TTC549 (cell line): ENCODE results near the gene NHERF1.

Experiments used
- FAIRE-seq: peaks from 2 replicates; lab custom pipeline; 2012; peaks lifted over from hg19 to GRCh38; lab: Jason Lieb, UNC

Gene NHERF1

GRCh38 chr17:74732042-74732867, 16.2 kb upstream of the NHERF1 start:
- no peak for FAIRE-seq

GRCh38 chr17:74733365-74734122, 14.9 kb upstream of the NHERF1 start:
- FAIRE-seq, result no peak

DNA sequence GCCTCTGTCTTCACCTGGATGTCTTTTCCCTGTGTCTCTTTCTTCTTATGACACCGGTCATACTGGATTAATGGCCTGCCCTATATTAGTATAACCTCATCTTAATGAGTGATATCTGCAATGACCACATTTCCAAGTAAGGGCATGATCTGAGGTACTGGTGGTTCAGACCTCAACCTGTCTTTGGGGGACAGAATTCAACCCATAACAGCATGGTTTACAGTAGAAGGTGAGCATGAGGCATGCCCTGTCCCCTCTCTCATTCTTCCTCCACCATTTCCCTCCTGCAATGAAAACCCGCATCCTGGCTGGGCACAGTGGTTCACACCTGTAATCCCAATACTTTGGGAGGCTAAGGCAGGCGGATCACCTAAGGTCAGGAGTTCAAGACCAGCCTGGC, 14.2 kb upstream of the NHERF1 start:
- FAIRE-seq, result no peak

- FAIRE-seq, result no peak
Observed at GRCh38 chr17:74736513-74737298, 11.7 kb upstream of the NHERF1 start, which contains the start of gene RAB37. TSS of gene RAB37 (plus strand) at chr17:74737256. CDS start at chr17:74737273, 17 bp downstream.

GRCh38 chr17:74737299-74738050, 11.0 kb upstream of the NHERF1 start:
- no peak for FAIRE-seq

DNA sequence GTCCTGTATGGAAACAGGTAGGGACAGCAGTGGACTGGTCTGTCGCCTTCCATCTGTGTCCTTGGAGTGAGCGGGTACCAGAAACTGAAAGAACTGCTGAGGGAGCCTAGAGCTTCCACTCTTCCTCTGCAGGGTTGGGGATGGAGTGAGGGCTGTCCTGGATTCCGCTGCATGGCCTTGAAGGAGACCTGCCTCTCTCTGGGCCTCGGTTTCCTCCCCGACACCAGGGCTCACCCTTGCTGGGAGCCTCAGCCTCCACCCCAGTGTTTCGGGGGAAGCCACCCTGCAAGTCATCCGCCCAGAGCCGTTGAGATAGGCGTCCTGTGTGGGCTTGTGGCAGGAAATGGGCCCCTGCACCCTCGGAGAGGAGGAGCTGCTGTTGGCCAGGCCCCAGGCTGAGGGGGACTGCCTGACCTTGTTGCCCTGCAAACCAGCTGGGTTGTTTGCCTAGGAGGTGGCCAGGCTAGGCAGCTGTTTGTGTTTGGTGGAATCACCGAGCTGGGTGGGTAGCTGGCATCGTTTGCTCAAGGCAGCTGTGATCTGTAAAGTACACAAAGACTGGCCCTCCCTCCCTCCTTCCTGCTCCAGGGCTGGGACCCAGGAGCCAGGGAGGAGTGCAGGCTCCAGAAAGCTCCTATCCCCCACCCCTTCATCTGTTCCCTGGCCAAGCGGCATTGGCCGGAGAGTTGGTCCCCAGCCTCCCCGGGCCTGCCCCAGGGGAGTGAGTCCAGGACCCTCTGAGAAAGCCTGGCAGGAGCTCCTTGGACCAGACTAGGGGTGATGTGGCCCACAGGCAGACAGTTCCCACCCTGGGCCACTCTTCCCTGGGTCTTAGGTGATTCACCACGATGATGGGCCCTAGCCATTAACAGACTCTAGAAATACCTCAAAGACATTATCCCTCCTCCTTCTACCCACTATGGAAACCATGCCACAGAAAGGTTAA, 10.1 kb upstream of the NHERF1 start:
- no peak for FAIRE-seq

DNA sequence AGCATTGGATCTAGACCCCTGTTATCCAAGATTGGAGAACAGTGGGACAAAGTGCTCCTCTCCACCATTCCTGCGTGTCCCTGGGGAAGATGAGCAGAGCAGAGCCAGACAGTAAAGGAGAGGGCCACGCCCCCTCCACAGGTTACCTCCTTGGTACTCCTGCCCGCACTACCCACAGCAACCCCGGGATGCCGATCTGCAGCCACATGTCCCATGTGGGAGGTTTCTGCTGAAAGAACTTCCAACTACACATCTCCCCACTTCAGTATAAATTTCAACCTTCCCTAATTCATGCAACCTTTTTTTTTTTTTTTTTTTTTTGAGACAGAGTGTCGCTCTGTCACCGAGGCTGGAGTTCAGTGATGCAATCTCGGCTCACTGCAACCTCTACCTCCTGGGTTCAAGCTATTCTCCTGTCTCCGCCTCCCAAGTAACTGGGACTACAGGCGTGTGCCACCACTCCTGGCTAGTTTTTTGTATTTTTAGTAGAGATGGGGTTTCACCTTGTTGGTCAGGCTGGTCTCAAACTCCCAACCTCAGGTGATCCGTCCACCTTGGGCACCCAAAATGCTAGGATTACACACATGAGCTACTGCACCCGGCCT, 9.1 kb upstream of the NHERF1 start:
- no peak for FAIRE-seq

- FAIRE-seq, result no peak
Observed at GRCh38 chr17:74740173-74740572, 8.3 kb upstream of the NHERF1 start.

GRCh38 chr17:74740641-74741387, 7.6 kb upstream of the NHERF1 start:
- no peak for FAIRE-seq

GRCh38 chr17:74742153-74742515, 6.3 kb upstream of the NHERF1 start:
- FAIRE-seq, result no peak

DNA sequence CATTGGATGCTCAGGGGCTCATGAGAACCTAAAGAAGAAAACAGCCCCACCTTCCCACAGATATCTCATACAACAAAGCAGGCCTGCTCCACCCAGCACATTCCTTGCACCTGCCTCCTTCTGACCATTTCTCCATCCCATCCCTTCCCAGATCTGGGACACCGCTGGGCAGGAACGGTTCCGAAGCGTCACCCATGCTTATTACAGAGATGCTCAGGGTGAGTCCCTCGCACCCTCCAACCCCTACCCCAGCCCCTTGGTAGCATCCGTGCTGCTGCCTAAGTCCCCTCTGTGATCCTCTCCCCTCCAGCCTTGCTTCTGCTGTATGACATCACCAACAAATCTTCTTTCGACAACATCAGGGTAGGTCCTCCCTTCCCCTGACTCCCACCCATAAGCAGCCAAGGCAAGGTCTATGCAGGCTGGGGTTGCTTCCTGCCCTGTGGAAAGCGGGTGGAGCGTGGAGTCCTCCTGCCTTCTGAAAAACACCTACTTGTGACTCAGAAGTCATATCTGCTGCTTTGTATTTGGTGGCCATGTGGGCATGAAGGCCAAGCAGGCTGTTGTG, 5.4 kb upstream of the NHERF1 start:
- no peak for FAIRE-seq

DNA sequence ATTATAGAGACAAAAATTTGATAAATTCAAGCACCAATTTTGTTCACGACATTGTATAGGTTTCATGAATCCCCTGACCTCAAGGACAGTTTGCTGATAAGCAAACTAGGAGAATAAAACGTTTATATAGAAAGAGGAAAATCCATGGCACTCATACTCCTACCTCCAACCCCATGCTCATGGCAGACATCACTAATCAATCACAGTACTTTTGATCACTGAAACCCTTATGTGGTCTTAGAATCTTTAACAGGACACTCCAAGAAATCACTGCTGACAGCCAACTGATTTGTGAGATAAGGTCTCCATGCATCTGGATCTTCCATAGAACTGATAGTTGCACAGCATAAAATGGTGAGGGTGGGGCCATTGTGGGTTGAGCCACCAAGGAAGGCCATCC, 4.7 kb upstream of the NHERF1 start:
- no peak for FAIRE-seq

DNA sequence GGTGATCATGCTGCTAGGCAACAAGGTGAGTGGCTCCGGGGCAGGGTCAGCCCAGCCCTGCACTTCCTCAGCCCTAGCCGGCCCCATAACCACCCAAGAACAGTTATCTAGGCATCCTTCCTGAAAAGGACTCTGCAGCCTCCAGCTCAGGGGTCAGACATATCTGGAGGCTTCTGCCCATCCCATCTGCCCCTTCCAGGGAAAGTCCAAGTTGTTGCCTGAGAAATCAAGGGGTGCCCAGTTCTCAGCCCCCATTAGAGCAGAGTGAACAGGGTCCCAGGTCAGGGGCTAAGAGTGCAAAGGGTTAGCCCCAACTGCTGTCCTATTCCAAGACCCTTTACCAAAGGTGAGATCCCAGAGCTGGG, 4.1 kb upstream of the NHERF1 start:
- no peak for FAIRE-seq

DNA sequence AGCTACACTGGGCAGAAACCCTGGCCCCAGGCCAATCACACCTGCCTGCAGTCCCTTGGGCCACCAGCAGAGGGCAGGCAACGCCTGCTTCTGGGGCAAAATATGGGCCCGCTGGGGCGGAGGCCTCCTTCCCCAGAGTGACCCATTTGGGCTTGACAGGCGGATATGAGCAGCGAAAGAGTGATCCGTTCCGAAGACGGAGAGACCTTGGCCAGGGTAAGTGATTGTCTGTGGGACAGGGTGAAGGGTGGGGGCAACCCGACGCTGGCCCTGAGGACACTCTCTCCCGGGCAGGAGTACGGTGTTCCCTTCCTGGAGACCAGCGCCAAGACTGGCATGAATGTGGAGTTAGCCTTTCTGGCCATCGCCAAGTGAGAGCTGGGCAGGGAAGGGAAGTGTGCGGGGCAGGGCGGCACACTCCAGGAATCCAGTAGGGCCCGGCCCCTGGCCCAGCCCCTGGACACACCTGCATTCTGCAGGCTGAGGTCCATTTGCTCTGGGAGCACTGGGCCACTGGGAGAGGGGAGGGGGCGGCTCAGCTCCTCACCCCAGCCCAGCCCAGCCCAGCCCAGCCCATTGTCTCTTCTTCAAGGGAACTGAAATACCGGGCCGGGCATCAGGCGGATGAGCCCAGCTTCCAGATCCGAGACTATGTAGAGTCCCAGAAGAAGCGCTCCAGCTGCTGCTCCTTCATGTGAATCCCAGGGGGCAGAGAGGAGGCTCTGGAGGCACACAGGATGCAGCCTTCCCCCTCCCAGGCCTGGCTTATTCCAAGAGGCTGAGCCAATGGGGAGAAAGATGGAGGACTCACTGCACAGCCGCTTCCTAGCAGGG, 3.5 kb upstream of the NHERF1 start:
- no peak for FAIRE-seq

DNA sequence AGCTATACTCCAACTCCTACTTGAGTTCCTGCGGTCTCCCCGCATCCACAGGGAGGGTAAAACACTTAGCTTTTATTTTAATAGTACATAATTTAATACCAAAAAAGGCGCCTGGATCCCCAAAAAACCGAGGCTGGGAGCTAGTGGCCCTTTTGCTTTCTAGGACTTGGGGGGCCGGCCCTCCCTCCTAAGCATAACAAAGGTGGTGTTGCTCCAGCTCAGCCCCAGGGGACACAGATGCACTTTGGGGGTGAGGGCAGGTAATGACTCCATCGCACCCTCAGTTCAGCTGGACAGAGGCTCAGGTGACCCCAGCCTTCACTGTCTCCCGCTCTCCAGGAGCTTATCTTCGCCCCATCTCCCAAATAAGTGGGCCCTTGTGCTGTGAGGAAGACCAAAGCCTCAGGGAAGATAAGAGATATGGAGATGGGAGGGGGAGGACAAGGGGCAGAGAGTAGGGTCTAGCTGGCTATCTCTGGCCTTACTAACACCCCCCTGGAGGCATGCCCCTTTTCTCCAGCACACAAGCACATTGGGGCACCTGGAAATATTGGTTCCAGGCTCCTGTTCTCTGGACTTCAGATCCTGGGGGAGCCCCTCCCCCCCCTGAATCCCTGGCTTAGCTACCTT, 2.8 kb upstream of the NHERF1 start:
- no peak for FAIRE-seq

GRCh38 chr17:74746376-74746775, 2.1 kb upstream of the NHERF1 start:
- FAIRE-seq, result no peak

- FAIRE-seq, result no peak
Observed at GRCh38 chr17:74746922-74747321, 1.5 kb upstream of the NHERF1 start.

GRCh38 chr17:74748279-74748528, 224 bp upstream of the NHERF1 start:
- FAIRE-seq, result no peak
